Epithelial cell of esophagus (primary cell): Measurements from ENCODE around the gene LYAR.

Experiments
- DNase-seq: peaks from one replicate; pipeline ENCODE4 v3.0.0; 2010; ENCODE audit warnings: low read depth
- H3K4me3 ChIP-seq: 2 replicates; pipeline ENCODE4 v1.5.1; 2011; ENCODE audit warnings: mild to moderate bottlenecking, low read length, control low read depth
- TF ChIP-seq, protein P1 (sequence below): IDR thresholded peaks from 2 replicates; pipeline ENCODE4 v1.5.1; 2011; ENCODE audit warnings: low read depth, mild to moderate bottlenecking, low read length, control low read depth, inconsistent platforms; ENCODE audit not compliant: insufficient read depth; ENCODE audit errors: missing control alignments

Gene LYAR

GRCh38 chr4:4296283-4296846 is 6.4 kb upstream of the LYAR start:
- TF ChIP-seq, protein P1, sequence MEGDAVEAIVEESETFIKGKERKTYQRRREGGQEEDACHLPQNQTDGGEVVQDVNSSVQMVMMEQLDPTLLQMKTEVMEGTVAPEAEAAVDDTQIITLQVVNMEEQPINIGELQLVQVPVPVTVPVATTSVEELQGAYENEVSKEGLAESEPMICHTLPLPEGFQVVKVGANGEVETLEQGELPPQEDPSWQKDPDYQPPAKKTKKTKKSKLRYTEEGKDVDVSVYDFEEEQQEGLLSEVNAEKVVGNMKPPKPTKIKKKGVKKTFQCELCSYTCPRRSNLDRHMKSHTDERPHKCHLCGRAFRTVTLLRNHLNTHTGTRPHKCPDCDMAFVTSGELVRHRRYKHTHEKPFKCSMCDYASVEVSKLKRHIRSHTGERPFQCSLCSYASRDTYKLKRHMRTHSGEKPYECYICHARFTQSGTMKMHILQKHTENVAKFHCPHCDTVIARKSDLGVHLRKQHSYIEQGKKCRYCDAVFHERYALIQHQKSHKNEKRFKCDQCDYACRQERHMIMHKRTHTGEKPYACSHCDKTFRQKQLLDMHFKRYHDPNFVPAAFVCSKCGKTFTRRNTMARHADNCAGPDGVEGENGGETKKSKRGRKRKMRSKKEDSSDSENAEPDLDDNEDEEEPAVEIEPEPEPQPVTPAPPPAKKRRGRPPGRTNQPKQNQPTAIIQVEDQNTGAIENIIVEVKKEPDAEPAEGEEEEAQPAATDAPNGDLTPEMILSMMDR, result no peak
- no peak overlapping the region for H3K4me3 ChIP-seq
- no peak for DNase-seq

DNA sequence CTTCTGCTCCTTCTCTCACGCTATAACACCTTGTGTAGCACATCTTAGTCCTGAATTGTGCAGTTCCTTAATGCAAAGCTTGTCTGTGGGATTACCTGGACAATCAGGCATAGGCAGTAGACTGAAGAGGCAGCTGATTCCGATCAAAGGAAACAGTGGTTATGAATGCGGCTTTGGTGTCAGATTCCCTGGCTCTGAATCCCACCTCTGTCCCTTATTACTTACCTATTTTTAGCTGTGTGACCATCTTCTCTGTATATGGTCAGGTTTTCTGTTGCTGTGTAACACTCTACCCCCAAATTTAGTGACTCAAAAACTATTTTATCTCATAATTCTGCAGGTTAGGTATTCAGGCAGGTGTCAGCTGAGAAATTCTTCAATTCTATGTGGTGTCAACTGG is 3.3 kb upstream of the LYAR start:
- DNase-seq, result no peak
- H3K4me3 ChIP-seq, result no peak overlapping the region
- TF ChIP-seq, protein P1, result no peak

DNA sequence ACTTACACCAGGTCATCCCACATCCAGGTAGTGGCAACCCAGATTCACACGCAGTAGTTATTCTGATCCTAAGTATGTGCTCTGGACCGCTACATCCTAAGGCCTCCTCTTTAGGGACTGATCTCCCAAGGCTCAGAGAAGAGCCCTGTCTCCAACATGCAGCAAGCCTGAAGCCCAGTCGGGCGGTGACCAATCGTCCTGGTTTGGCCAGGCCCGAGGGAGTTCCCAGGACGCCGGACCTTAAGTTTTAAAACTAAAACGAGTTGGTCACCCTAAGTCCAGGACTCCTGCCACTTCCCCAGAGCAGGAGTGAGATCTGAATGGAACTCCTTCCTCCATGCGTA is 385 bp downstream of the LYAR start:
- TF ChIP-seq, protein P1, result no peak
- H3K4me3 ChIP-seq, result peak overlapping the region; percentile 95
- DNase-seq, result no peak

DNA sequence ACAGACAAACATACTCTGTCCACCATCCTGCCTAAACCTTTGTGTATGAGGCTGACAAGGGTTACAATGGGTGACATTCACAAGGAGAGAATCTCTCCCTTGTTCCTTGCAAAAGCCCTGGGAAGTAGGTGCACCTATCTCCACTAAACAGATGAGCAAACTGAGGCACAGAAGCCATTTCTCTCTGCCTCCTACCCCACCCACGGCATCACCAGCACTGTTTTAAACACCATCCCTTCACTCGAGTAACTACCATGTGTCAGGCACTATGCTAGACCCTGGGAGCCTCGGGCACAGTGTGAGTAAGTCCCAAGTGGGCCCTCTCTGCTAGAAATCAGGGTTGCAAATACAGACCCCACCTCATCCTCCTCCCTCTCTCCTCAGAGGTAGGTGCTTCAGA is 899 bp downstream of the LYAR start:
- DNase-seq, result peak; percentile 15
- TF ChIP-seq, protein P1, result no peak
- H3K4me3 ChIP-seq, result peak overlapping the region; percentile 95

DNA sequence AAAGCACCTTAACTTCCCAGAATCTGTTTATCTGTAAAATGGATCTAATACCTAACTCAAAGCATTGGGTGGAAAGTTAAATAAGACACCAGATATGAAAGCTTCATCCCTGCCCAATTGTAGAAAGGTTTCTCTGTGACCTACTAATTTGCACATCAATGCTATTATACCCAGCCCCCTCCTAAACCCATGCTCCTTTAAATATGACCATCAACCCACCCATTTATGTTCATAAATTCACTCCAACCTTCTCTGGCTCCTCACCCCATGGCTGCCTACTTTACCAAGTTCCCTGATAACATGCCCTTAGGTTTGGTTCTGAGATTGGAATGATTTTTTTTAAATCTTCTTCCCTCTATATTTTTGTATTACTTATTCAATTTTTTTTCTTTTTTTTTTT is 1.9 kb downstream of the LYAR start:
- no peak for DNase-seq
- TF ChIP-seq, protein P1, result no peak
- H3K4me3 ChIP-seq, result no peak overlapping the region

DNA sequence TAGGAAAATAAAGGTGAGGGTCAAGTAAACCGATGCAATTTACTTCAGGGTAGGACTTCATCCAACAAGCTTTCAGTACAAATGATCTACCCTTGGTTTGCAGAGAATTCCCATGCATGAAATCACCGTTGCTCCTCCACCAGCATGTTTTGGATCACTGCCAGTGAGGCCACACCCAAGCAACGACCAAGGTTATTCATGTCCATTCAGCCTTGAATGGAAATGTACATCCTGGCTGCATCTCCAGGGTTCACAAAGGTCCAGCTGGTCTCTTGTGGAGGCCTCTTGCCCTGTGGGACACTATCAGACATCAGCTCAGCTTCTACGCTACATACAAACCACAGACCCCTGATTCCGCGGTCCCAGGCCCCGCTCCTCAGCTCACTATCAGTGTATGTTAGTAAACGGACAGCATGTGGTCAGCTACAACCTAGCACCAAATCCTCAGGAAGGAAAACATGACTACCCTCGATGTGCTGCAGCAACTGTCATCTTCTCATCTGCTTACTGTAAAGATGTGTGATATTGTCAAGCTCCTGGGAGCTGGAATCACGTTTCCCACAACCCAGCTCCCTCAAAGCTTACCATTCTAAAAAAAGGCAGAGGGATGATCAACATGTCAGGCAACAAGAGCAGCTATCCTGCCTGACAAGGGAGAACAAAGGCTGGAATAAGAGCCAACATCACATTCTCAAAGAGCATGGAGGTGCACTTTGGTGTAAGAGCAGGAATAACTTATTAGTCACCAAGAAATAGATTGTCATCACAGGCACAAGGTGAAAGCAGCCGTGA is 4.9 kb downstream of the LYAR start:
- DNase-seq, result peak; percentile 77
- TF ChIP-seq, protein P1, result no peak
- no peak overlapping the region for H3K4me3 ChIP-seq

DNA sequence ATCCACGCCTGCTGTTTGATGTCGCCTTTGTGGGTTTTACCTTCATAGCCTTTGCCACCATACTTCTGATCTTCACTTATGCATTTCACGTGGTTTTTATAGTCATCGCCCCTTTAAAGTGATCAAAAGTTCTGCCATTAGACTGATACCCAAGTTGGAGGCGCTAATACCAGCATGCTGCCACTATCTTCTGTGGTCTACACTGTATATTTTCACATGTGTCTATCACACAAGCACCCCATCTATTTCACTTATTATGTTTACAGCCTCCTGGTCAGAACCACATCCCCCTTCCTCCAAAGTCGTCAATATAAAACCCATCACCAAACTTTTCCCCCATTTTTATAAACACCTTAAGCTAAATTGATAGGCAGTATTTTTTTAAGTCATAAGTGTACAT is 8.2 kb downstream of the LYAR start:
- no peak overlapping the region for H3K4me3 ChIP-seq
- no peak for DNase-seq
- TF ChIP-seq, protein P1, result no peak
